ENCODE measurements around the gene CEP164.

The CEP164 gene

DNA sequence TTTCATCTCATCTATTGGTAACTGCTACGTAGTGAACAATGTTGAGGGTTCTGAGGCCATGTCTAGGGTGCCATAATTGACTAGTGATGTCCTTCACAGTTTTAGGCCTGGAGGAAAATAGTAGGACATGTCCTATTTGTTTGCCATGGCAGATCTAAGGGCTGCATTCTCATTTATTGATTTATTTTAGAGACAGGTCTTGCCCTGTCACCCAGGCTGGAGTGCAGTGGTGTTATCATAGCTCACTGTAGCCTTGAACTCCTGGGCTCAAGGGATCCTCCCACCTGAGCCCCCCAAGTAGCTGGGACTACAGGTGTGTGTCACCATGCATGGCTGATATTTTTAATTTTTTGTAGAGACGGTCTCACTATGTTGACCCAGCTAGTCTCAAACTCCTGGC lies 5.2 kb downstream of the CEP164 start:
- no peak for DNase-seq (ENCODE audit: low read depth)
- no peak overlapping the region for H3K4me3 ChIP-seq (ENCODE audit: low read depth, low read length)
- TF ChIP-seq MYC (IDR thresholded peaks at IDR 0.05; ENCODE audit: low read depth, low read length) (no peak), CTCF (IDR thresholded peaks at IDR 0.05; ENCODE audit: low read depth, low read length) (no peak), MAX (IDR thresholded peaks at IDR 0.05; ENCODE audit: low read depth, low read length) (no peak), POLR2A (IDR thresholded peaks at IDR 0.05; ENCODE audit: extremely low read depth, insufficient read length) (no peak)

DNA sequence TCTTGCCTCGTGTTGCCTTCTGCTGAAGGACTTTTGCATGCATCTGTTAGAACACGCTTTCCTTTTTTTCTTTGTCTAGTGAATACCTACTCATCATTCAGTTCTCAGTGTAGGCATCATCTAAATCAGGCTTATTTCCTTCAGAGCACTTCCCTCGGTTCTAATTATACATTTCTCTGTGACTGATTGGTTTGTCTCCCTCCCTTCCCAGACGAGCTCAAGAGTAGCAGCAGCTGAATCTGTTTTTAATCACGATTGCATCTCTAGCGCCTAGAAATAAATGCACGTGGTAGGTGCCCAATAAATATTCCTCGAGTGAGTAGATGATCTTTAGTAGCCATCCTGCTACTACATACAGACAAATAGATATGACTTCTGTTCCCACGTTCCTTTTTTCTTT lies 6.3 kb downstream of the CEP164 start:
- DNase-seq (ENCODE audit: low read depth), result no peak
- no peak for TF ChIP-seq MAX (IDR thresholded peaks at IDR 0.05; ENCODE audit: low read depth, low read length)
- TF ChIP-seq CTCF (IDR thresholded peaks at IDR 0.05; ENCODE audit: low read depth, low read length), result no peak
- no peak for TF ChIP-seq POLR2A (IDR thresholded peaks at IDR 0.05; ENCODE audit: extremely low read depth, insufficient read length)
- no peak for TF ChIP-seq MYC (IDR thresholded peaks at IDR 0.05; ENCODE audit: low read depth, low read length)
- no peak overlapping the region for H3K4me3 ChIP-seq (ENCODE audit: low read depth, low read length)

- no peak overlapping the region for H3K4me3 ChIP-seq (ENCODE audit: low read depth, low read length)
- no peak for TF ChIP-seq CTCF (IDR thresholded peaks at IDR 0.05; ENCODE audit: low read depth, low read length)
- no peak for TF ChIP-seq POLR2A (IDR thresholded peaks at IDR 0.05; ENCODE audit: extremely low read depth, insufficient read length)
- TF ChIP-seq MYC (IDR thresholded peaks at IDR 0.05; ENCODE audit: low read depth, low read length), result no peak
- no peak for TF ChIP-seq MAX (IDR thresholded peaks at IDR 0.05; ENCODE audit: low read depth, low read length)
- DNase-seq (ENCODE audit: low read depth), result no peak
Measured at GRCh38 chr11:117334896-117335295, 7.2 kb downstream of the CEP164 start.

GRCh38 chr11:117335399-117335798 lies 7.7 kb downstream of the CEP164 start:
- DNase-seq (ENCODE audit: low read depth), result no peak
- H3K4me3 ChIP-seq (ENCODE audit: low read depth, low read length), result no peak overlapping the region
- TF ChIP-seq MYC (IDR thresholded peaks at IDR 0.05; ENCODE audit: low read depth, low read length) (no peak), POLR2A (IDR thresholded peaks at IDR 0.05; ENCODE audit: extremely low read depth, insufficient read length) (no peak), CTCF (IDR thresholded peaks at IDR 0.05; ENCODE audit: low read depth, low read length) (no peak), MAX (IDR thresholded peaks at IDR 0.05; ENCODE audit: low read depth, low read length) (no peak)

DNA sequence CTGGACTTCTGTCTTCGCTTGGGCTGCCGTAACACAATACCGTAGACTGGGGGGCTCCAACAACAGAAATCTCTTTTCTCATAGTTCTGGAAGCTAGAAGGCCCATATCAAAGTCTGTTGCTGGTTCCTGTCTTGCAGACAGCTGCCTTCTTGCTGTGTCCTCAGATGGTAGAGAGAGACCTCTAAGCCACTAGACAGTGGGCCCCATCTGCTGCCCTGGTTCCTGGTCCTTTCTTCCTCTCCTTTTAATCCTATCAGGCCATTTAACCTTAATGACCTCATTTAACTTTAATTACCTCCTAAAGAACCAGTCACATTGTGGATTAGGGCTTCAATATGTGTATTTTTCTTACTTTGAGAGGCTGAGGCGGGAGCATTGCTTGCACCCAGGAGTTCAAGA lies 9.4 kb downstream of the CEP164 start:
- no peak overlapping the region for H3K4me3 ChIP-seq (ENCODE audit: low read depth, low read length)
- TF ChIP-seq MAX (IDR thresholded peaks at IDR 0.05; ENCODE audit: low read depth, low read length) (no peak), POLR2A (IDR thresholded peaks at IDR 0.05; ENCODE audit: extremely low read depth, insufficient read length) (no peak), MYC (IDR thresholded peaks at IDR 0.05; ENCODE audit: low read depth, low read length) (no peak), CTCF (IDR thresholded peaks at IDR 0.05; ENCODE audit: low read depth, low read length) (no peak)
- no peak for DNase-seq (ENCODE audit: low read depth)

- no peak for DNase-seq (ENCODE audit: low read depth)
- TF ChIP-seq POLR2A (IDR thresholded peaks at IDR 0.05; ENCODE audit: extremely low read depth, insufficient read length), result no peak
- TF ChIP-seq CTCF (IDR thresholded peaks at IDR 0.05; ENCODE audit: low read depth, low read length), result no peak
- no peak for TF ChIP-seq MAX (IDR thresholded peaks at IDR 0.05; ENCODE audit: low read depth, low read length)
- no peak for TF ChIP-seq MYC (IDR thresholded peaks at IDR 0.05; ENCODE audit: low read depth, low read length)
- H3K4me3 ChIP-seq (ENCODE audit: low read depth, low read length), result no peak overlapping the region
Measured at GRCh38 chr11:117345039-117345438, 17.4 kb downstream of the CEP164 start.
